HG03060 (cell line): ENCODE measurements around the gene HP1BP3.
"Not testable (repeated sequence)": the region's sequence is repeated elsewhere in the genome, so short reads cannot be mapped to it uniquely, and the experiment has no call there.

Experiments used
- ATAC-seq: cut with Tn5 transposase; IDR thresholded peaks from one replicate; pipeline ENCODE4 v1.9.1; 2021; ENCODE audit warnings: low read depth, moderate number of reproducible peaks; ENCODE audit not compliant: unreplicated experiment

HP1BP3 gene

GRCh38 chr1:20727746-20728316 is 59.3 kb downstream of the HP1BP3 start:
- ATAC-seq = no peak

GRCh38 chr1:20726932-20727745 is 60.0 kb downstream of the HP1BP3 start:
- ATAC-seq = no peak

- ATAC-seq = no peak
Measured at GRCh38 chr1:20726118-20726911, 60.8 kb downstream of the HP1BP3 start.

DNA sequence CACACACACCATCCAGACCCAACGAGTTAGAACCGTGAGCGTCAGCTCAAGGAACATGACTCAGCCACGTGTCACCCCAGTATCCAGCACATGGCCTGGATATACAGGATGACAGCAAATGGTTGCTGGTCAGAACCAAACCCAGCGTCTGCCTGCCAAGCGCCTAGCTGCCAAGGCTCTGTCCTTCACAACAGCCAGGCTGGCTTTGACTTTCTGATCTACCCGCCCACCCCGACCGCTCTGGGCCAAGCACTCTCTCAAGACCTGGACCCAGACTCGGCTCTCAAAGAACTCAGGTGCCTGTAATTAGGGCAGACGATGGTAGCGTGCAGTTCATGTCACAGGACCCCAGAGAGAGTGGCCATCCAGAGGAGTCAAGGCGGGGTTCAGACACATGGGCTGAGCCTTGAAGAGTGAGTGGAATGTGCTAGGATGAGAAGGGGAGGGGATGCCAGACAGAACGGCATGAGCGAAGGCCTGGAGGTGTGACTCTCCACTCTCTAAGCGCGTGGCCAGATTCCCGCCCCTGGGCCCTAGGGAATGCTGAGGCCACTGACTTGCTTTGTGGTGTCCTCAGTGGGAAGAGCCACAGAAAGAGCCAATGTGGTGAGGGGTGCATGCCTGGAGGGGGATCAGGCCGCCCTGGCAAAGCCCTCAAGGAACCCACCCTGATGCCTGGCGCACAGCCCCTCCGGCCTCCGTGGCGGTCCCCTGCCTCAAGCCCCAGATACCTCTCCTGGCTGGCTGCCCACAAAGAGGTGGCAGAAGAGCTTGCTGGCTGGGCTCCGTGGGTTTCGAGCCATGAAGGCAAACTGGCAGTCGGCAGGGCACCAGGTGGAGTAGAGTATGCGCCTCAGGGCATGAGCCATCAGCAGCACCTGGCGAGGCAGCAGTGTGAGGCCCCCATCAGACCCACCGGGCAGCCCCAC is 61.7 kb downstream of the HP1BP3 start:
- ATAC-seq = no peak

GRCh38 chr1:20724364-20725188 is 62.5 kb downstream of the HP1BP3 start:
- ATAC-seq = no peak

DNA sequence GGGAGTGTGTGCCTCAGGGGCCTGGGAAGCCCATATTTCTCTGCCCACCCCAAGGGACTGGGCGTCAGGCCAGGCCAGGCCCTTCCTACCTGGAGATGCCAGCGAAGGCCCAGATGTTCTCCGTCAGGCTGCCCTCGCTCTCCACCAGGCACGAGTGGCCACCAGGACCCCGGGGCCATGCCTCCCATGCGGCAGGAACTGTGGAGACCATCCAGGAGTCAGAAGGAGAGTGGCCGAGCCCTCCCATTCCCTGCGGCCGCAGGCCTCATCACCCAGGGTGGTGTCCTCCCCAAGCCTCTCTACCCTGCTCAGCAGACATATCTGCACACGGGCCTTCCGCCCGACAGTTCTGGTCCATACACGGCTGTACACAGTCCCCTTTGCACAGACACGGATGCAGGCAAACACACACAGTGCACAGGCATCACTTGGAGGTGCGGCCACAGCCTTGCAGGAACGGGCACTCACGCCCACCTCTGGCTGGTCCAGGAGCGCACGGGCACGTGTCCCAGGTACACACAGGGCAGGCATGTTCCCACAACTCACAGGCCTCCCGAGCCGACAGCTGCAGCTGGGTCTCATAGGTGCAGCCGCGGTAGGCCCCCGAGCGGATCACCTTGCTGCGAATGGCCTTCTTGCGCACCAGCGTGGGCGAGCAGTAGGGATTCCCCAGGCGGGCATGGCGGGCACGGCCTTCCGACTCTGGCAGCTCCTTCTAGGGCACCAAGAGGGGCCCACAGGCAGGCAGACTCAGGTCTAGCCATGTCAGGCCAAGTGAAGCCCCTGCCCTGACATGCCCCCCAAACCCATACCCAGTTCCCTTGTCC is 63.4 kb downstream of the HP1BP3 start:
- no peak for ATAC-seq

DNA sequence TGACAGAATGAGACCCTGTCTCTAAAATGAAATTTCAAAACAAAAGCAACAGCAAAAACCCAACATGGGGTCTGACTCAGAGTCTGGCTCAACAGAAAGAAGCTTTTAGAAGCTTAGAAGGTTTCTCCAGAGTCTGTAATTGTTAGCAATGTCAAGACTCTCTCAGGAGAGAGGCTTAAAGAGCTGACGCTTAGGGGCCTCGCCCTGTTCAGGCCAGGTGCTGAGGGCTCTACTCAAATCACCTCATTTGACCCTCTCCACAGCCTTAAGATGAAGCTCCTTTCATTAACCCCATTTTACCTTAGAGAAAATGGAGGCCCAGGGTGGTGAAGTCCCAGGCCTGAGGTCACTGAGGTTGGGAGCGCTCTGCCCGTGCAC is 64.0 kb downstream of the HP1BP3 start:
- no peak for ATAC-seq

DNA sequence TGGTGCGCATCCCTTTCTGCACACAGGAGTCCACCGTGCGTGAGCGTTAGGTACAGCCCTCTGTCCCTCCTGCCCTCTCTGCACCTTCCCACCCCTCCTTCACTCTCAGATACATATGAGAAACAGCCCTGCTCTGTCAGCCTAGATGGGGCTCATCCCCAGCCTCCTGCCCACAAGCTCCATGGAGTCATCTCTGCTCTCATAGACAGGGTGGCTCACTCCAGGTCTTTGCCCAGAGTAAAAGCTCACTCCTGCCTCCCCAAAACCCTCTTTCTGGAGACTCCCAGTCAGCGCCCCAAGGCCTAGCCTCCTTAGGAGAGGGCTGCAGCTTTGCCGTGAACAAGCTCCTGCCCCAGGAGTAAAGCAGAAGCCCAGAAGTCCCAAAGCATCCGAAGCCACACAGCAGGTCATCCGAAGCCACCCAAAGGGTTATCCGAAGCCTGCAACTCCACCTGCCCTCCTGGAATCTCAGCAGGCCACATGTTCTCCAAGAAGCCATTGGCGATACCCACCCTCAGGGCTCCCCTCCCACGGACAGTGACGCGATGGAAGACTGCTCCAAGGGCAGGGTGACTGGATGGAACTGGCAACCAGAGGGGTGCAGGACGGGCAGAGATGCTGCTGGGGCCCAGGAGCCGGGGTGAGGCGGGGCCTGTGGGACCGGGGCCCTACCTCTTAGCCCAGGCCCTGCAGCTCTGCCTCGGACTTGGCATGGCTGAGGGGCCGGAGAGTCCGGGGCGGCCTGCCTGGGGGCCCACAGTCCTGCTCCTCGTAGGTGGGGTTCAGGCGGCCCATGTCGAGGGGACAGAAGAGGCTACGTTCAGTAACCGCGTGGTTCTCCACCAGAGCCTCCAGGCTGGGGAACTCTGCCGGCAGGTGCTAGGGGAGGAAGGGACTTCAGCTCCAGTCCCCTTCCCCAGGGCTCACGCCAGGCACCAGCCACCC is 65.7 kb downstream of the HP1BP3 start:
- no peak for ATAC-seq

DNA sequence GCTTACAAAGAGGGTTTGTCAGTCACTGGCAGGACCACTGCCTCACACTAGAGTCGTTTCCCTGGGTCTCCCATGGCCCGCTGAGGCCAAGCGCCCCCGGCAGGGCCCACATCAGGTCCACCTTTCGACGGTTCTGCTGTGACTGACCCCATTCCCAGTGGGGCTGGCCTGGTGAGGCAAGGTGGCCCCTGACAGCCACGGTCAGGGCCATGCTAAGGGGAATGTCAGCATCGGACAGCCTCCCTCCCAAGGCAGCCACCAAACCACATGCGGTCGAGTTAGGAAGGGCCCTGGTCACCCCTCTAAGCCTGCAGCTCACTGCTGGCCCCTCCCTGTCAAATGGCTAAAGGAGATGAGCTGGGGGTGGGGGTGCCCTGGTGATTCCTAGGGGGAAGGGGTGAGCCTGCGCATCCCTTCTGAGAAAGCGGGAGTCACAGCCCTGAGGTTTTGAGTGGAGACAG is 66.4 kb downstream of the HP1BP3 start:
- no peak for ATAC-seq

DNA sequence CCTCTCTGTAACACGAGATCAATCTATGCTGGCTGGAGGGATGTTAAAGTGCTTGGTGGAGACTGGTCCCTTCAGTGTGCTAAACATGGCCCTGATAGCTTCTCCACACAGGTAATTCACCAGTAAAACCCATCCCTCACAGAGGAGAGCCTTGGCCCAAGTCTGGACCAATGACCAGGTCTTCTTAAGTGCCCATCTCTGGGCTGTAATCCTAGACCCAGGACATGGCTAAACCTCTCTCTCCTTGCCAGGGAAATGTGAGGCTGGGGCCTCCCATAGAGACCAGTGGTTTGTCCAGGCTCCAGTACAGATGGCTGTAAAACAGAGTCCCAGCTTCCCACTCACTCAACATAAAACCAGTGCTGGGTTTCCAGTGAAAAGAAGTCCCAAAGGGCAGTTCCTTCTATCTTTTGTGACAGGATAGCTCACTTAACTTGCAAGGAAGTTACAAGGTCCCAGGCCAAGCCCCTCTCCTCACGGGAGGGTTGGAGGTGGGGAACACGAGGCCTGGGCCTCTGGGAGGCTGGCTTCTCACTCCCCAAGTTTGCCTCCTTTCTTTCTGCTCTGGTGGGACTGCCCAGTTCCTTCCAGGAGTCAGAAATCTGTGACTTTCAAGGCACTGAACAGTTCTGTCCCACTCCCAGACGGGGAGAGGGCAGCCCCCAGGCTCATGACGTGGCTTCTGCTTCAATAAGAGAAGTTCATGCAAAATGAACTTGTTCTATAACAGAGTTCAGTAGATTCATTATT is 67.1 kb downstream of the HP1BP3 start:
- ATAC-seq = no peak

GRCh38 chr1:20719261-20719660 is 67.8 kb downstream of the HP1BP3 start:
- no peak for ATAC-seq

GRCh38 chr1:20718343-20718882 is 68.7 kb downstream of the HP1BP3 start:
- ATAC-seq = not testable (repeated sequence)

DNA sequence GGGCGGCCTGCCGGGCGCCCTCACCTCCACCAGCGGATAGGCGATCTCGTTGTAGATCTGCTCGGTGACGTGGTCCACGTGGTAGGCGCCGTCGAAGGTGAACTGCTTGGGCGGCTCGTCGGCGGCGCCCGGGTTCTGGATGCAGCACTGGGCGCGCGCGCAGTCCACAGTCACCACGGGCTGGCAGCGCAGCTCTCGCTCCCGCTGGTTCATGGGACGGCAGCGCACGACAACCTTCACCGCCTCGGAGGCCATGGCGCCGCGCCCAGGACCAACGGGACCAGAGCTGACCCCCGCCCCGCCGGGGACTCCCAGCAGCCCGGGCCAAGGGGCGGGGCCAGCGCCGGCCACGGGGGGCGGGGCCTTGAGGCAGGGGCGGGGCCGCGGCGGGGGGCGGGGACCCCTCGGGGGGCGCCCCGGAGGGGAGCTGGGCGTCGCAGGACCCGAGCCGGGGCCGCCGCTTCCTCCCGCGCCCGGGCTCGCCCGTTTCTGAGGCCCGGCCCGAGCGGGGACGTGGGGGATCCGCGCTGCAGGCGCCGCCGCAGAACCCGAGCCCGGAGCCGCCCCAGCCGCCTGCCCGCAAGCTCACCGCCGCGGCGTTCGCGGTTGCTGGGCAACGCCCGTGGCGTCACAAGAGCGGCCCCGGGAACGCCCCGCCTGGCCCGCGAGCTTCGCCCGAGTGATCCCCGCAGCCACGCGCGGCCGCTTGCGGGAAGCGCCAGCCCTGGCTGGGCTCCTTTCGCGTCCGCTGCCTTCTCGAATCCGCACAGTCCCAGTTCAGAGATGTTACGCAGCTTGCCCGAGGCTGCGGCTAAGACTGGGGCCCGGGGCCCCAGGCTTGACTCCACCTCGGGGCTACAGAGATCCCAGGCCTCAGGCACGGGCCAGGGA is 69.4 kb downstream of the HP1BP3 start, which contains the start of gene KIF17:
KIF17 (minus strand) TSS at position 556 of the 891 bp plus-strand sequence; CDS start at position 255, 301 bp downstream.
- no peak for ATAC-seq

- ATAC-seq = no peak
Measured at GRCh38 chr1:20716232-20716631, 70.9 kb downstream of the HP1BP3 start.

DNA sequence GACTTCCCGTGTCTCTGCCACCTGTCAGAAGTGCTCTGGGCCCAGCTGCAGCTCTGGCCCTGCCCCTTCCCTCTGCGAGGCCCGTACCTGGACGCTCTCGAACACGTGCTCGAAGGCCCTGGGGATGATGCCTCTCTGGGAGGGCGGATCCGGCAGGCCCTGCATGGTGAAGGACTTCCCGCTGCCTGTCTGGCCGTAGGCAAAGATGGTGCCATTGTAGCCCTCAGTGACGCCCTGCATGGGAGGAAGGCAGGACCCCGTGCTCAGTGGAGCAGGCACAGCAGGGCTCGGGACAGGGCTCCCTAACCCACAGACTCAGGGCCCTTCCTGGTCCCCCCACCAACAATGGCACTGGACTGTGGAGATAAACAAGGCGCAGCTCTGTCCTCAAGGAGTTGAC is 71.7 kb downstream of the HP1BP3 start:
- ATAC-seq = no peak
